Ishikawa (cell line): ENCODE data around the gene SNAPC2.

ENCODE experiments used
- CREB1 ChIP-seq: IDR thresholded peaks from 2 replicates; pipeline ENCODE4 v1.6.1; 2012; ENCODE audit warnings: low read depth
- EP300 ChIP-seq: IDR thresholded peaks from 2 replicates; pipeline ENCODE4 v1.6.1; 2012; ENCODE audit warnings: borderline replicate concordance
- RAD21 ChIP-seq: IDR thresholded peaks from 2 replicates; pipeline ENCODE4 v1.6.1; 2012; ENCODE audit warnings: low read depth
- TAF1 ChIP-seq: IDR thresholded peaks from 2 replicates; pipeline ENCODE4 v1.6.1; 2012; ENCODE audit warnings: low read depth, mild to moderate bottlenecking
- YY1 ChIP-seq: IDR thresholded peaks from 2 replicates; pipeline ENCODE4 v1.6.1; 2012; ENCODE audit warnings: low read depth

DNA sequence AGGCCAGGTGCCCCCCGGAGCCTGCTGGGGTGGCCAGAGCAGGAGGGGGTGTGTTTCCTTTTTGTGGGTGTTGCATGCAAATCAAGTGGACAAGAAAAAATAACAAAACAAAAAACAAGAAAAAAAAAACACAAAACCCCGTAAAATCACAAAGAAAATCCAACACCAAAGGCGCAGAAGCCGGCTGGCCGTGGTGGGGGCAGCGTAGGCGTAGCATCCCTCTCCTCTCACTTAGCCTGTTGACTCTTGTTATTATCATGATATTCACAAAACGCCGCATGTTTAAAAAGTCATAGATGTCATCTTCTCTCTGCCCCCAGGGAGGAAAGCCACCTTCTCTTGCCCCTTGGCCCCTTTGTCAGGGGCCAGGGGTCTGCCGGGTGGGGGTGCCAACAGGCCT, 6.5 kb upstream of the SNAPC2 start:
- TF ChIP-seq EP300 (no peak), TAF1 (no peak), RAD21 (no peak), CREB1 (no peak), YY1 (no peak)
